Activated gamma-delta T cell treated with anti-CD3 and anti-CD28 coated beads, Interleukin-2, amount 50 U/mL, for 16 hours (primary cell): ENCODE data around the gene NDUFB8.
A peak's percentile ranks its signal among the peaks of the same experiment; 100 is the strongest.
"Not testable (repeated sequence)": the region's sequence is repeated elsewhere in the genome, so short reads cannot be mapped to it uniquely, and the experiment has no call there.

Experiments
- DNase-seq: peaks from one replicate; pipeline ENCODE4 v3.0.0-alpha.2; 2020; ENCODE audit warnings: low read depth

Gene NDUFB8

GRCh38 chr10:100529475-100530298 lies at the start of gene NDUFB8:
Gene NDUFB8, minus strand, starts transcription at chr10:100529871. Its CDS starts 20 bp downstream, at chr10:100529851.
- DNase-seq, result peak; percentile 78

GRCh38 chr10:100576282-100576635 lies 46.6 kb upstream of the NDUFB8 start:
- DNase-seq, result no peak

- DNase-seq, result no peak
These were observed 46.1 kb upstream of the NDUFB8 start for GRCh38 chr10:100575585-100576281.

- DNase-seq, result not testable (repeated sequence)
These were observed 45.5 kb upstream of the NDUFB8 start for GRCh38 chr10:100575146-100575545.

- no peak for DNase-seq
These were observed 41.6 kb upstream of the NDUFB8 start for GRCh38 chr10:100571084-100571856.

- DNase-seq, result no peak
These were observed 40.8 kb upstream of the NDUFB8 start for GRCh38 chr10:100570506-100570905.

- DNase-seq, result no peak
These were observed 40.2 kb upstream of the NDUFB8 start for GRCh38 chr10:100569687-100570481.

- no peak for DNase-seq
These were observed 39.2 kb upstream of the NDUFB8 start for GRCh38 chr10:100568912-100569311.

GRCh38 chr10:100567826-100568225 lies 38.2 kb upstream of the NDUFB8 start:
- no peak for DNase-seq

GRCh38 chr10:100567249-100567648 lies 37.6 kb upstream of the NDUFB8 start:
- no peak for DNase-seq

GRCh38 chr10:100566561-100566960 lies 36.9 kb upstream of the NDUFB8 start:
- no peak for DNase-seq

- no peak for DNase-seq
These were observed 35.7 kb upstream of the NDUFB8 start for GRCh38 chr10:100565206-100565985.

- DNase-seq, result peak; percentile 58
These were observed 32.5 kb upstream of the NDUFB8 start for GRCh38 chr10:100562008-100562672.

- no peak for DNase-seq
These were observed 31.3 kb upstream of the NDUFB8 start for GRCh38 chr10:100561005-100561404.

- no peak for DNase-seq
These were observed 30.6 kb upstream of the NDUFB8 start for GRCh38 chr10:100560248-100560647.

GRCh38 chr10:100554902-100555301 lies 25.2 kb upstream of the NDUFB8 start:
- no peak for DNase-seq

- DNase-seq, result no peak
These were observed 24.3 kb upstream of the NDUFB8 start for GRCh38 chr10:100553929-100554328.

GRCh38 chr10:100551738-100552137 lies 22.1 kb upstream of the NDUFB8 start:
- no peak for DNase-seq

- no peak for DNase-seq
These were observed 21.5 kb upstream of the NDUFB8 start for GRCh38 chr10:100551196-100551595.

GRCh38 chr10:100544950-100545349 lies 15.3 kb upstream of the NDUFB8 start:
- DNase-seq, result no peak
